ENCODE results near the gene RAB11FIP3.

RAB11FIP3 gene

DNA sequence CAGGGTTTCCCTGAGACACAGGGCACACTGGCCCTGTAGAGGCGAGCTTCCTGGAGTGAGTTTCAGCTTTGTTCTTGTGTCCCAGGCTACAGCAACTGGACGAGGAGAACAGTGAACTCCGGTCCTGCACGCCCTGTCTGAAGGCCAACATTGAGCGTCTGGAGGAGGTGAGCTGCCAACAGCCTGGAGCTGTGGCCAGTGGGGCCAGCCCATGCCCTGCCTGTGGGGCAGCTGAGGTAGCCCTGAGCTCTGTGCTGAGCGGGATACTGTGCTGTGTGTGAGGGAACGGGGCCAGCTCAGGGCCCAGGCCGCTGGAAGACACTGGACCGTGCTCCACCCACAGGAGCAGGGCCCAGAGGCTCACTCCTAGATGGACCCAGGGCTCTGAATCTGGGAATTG, 93.4 kb downstream of the RAB11FIP3 start:
- H3K36me3 ChIP-seq (replicated peaks; ENCODE audit: low read depth, low read length) = no peaks in the 10 kb centered on the region
- no peak overlapping the region for H3K4me3 ChIP-seq (ENCODE audit: low read length)
- no peaks in the 10 kb centered on the region for H3K4me1 ChIP-seq (ENCODE audit: low read length)
- no peaks in the 10 kb centered on the region for H3K79me2 ChIP-seq (ENCODE audit: low read length)
- H3K9ac ChIP-seq (ENCODE audit: low read length) = no peak overlapping the region
- no peak overlapping the region for H2AFZ ChIP-seq (ENCODE audit: low read depth, low read length)
- no peaks in the 10 kb centered on the region for H4K20me1 ChIP-seq (ENCODE audit: insufficient read depth, low read length)
- no peak overlapping the region for H3K4me2 ChIP-seq (ENCODE audit: low read length)
- no peak overlapping the region for H3K27ac ChIP-seq (ENCODE audit: low read length)
- H3K9me3 ChIP-seq (ENCODE audit: insufficient read depth, low read length) = no peaks in the 10 kb centered on the region
- no peaks in the 10 kb centered on the region for H3K27me3 ChIP-seq (ENCODE audit: low read depth, low read length)
- TF ChIP-seq, protein P1, sequence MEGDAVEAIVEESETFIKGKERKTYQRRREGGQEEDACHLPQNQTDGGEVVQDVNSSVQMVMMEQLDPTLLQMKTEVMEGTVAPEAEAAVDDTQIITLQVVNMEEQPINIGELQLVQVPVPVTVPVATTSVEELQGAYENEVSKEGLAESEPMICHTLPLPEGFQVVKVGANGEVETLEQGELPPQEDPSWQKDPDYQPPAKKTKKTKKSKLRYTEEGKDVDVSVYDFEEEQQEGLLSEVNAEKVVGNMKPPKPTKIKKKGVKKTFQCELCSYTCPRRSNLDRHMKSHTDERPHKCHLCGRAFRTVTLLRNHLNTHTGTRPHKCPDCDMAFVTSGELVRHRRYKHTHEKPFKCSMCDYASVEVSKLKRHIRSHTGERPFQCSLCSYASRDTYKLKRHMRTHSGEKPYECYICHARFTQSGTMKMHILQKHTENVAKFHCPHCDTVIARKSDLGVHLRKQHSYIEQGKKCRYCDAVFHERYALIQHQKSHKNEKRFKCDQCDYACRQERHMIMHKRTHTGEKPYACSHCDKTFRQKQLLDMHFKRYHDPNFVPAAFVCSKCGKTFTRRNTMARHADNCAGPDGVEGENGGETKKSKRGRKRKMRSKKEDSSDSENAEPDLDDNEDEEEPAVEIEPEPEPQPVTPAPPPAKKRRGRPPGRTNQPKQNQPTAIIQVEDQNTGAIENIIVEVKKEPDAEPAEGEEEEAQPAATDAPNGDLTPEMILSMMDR (IDR thresholded peaks at IDR 0.05; ENCODE audit: low read depth, low read length) = no peak
- TF ChIP-seq EZH2phosphoT487 (IDR thresholded peaks at IDR 0.05; ENCODE audit: low read depth) = no peak

DNA sequence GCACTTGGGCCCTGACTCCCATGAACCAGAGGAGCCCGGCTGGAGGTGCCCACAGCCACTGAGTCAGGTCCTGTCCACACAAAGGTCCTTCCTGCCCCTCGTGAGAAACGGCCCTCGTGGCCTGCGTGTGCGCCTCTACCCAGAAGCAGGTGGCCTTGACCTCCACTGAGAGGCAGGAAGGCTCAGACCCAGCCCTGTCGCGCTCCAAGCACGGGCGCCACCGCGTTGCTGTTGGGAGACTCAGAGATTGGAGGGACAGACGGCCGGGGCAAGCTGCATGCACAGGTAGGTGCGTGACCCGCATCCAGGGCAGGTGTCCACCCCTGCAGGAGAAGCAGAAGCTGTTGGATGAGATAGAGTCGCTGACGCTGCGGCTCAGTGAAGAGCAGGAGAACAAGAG, 94.0 kb downstream of the RAB11FIP3 start:
- H4K20me1 ChIP-seq (ENCODE audit: insufficient read depth, low read length) = no peaks in the 10 kb centered on the region
- no peak overlapping the region for H3K4me2 ChIP-seq (ENCODE audit: low read length)
- no peak overlapping the region for H3K27ac ChIP-seq (ENCODE audit: low read length)
- H3K4me3 ChIP-seq (ENCODE audit: low read length) = no peak overlapping the region
- H3K36me3 ChIP-seq (replicated peaks; ENCODE audit: low read depth, low read length) = no peaks in the 10 kb centered on the region
- no peaks in the 10 kb centered on the region for H3K9me3 ChIP-seq (ENCODE audit: insufficient read depth, low read length)
- H2AFZ ChIP-seq (ENCODE audit: low read depth, low read length) = no peak overlapping the region
- TF ChIP-seq, protein P1 (IDR thresholded peaks at IDR 0.05; ENCODE audit: low read depth, low read length) = no peak
- TF ChIP-seq EZH2phosphoT487 (IDR thresholded peaks at IDR 0.05; ENCODE audit: low read depth) = no peak
- no peaks in the 10 kb centered on the region for H3K27me3 ChIP-seq (ENCODE audit: low read depth, low read length)
- H3K4me1 ChIP-seq (ENCODE audit: low read length) = no peaks in the 10 kb centered on the region
- no peaks in the 10 kb centered on the region; the same call in 1 of the 2 replicates for H3K79me2 ChIP-seq (ENCODE audit: low read length)
- H3K9ac ChIP-seq (ENCODE audit: low read length) = no peak overlapping the region

DNA sequence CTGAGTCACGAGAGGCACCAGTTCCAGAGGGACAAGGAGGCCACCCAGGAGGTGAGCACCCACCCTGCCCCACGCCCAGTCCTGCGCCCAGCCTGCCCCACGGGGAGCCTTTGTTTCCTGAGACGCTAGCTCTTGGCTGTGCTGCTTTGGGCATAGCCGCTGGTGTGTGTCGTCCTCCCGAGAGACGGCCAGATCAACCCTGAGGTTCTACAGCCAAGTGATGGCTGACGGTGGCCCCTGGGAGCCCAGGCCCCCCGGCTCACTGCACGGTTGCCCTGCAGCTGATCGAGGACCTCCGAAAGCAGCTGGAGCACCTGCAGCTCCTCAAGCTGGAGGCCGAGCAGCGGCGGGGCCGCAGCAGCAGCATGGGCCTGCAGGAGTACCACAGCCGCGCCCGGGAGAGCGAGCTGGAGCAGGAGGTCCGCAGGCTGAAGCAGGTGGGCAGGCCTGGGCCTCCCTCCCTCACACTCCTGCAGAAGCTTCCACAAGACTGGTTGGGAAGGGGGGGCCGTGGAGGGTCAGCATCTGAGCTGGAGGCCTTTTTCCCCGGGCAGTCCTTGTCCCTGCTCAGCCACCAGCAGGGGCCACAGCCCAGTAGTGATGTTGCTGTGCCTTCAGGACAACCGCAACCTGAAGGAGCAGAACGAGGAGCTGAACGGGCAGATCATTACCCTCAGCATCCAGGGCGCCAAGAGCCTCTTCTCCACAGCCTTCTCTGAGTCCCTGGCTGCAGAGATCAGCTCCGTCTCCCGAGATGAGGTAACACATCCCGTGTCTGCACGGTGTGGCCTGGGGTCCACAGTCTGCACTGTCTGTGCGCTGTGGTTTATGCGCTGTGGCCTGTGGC, 94.6 kb downstream of the RAB11FIP3 start:
- no peaks in the 10 kb centered on the region; the same call in none of the 2 replicates for H3K79me2 ChIP-seq (ENCODE audit: low read length)
- H3K4me1 ChIP-seq (ENCODE audit: low read length) = peaks cover 6% of the 10 kb centered on the region
- H3K27ac ChIP-seq (ENCODE audit: low read length) = no peak overlapping the region
- no peak overlapping the region for H3K9ac ChIP-seq (ENCODE audit: low read length)
- H3K9me3 ChIP-seq (ENCODE audit: insufficient read depth, low read length) = no peaks in the 10 kb centered on the region
- H3K4me3 ChIP-seq (ENCODE audit: low read length) = no peak overlapping the region
- H3K36me3 ChIP-seq (replicated peaks; ENCODE audit: low read depth, low read length) = peaks cover 4% of the 10 kb centered on the region
- H3K4me2 ChIP-seq (ENCODE audit: low read length) = no peak overlapping the region
- no peaks in the 10 kb centered on the region for H4K20me1 ChIP-seq (ENCODE audit: insufficient read depth, low read length)
- no peaks in the 10 kb centered on the region for H3K27me3 ChIP-seq (ENCODE audit: low read depth, low read length)
- no peak overlapping the region for H2AFZ ChIP-seq (ENCODE audit: low read depth, low read length)
- TF ChIP-seq, protein P1 (IDR thresholded peaks at IDR 0.05; ENCODE audit: low read depth, low read length) = no peak
- no peak for TF ChIP-seq EZH2phosphoT487 (IDR thresholded peaks at IDR 0.05; ENCODE audit: low read depth)

DNA sequence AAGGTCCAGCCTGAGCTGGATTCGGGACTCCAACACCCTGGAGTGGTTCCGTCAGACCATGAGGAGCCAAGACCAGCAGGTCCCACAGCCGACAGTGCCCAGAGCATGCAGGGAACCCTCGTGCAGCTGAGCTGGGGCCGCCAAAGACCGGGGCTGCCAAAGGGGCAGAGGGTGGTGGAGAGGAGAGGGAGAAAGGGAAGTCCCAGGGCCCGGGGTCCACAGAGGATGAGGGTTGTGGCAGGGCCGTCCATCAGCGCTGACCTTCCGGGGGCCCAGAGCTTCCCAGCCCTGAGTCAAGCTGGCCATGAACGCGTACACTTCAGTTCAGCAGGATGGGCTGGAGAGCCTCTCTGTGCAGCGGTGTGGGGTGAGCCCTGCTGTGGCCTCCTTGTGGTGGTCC, 95.4 kb downstream of the RAB11FIP3 start:
- no peak for TF ChIP-seq EZH2phosphoT487 (IDR thresholded peaks at IDR 0.05; ENCODE audit: low read depth)
- TF ChIP-seq, protein P1 (IDR thresholded peaks at IDR 0.05; ENCODE audit: low read depth, low read length) = no peak
- no peaks in the 10 kb centered on the region for H4K20me1 ChIP-seq (ENCODE audit: insufficient read depth, low read length)
- H3K4me3 ChIP-seq (ENCODE audit: low read length) = no peak overlapping the region
- peaks cover 14% of the 10 kb centered on the region for H3K4me1 ChIP-seq (ENCODE audit: low read length)
- H2AFZ ChIP-seq (ENCODE audit: low read depth, low read length) = no peak overlapping the region
- H3K79me2 ChIP-seq (ENCODE audit: low read length) = peaks cover 3% of the 10 kb centered on the region
- no peaks in the 10 kb centered on the region for H3K27me3 ChIP-seq (ENCODE audit: low read depth, low read length)
- no peak overlapping the region for H3K4me2 ChIP-seq (ENCODE audit: low read length)
- H3K27ac ChIP-seq (ENCODE audit: low read length) = no peak overlapping the region
- H3K9me3 ChIP-seq (ENCODE audit: insufficient read depth, low read length) = no peaks in the 10 kb centered on the region
- peaks cover 6% of the 10 kb centered on the region for H3K36me3 ChIP-seq (replicated peaks; ENCODE audit: low read depth, low read length)
- H3K9ac ChIP-seq (ENCODE audit: low read length) = no peak overlapping the region
